HepG2 (cell line): ENCODE data around the gene HSPA1L. TPM values are rescaled to one million over a fixed set of nuclear protein-coding genes. Genes with fewer than 3 reads are reported as not detected.

ENCODE experiments used
- CCDC6 ChIP-seq: sonication (generic); formaldehyde crosslinking; IDR thresholded peaks from 2 replicates; pipeline ENCODE4 v1.8.1; 2022; ENCODE audit warnings: mild to moderate bottlenecking, missing genetic modification reagents, moderate library complexity
- EP300 ChIP-seq, 3 experiments: sonication (generic) in 1 of 3; formaldehyde crosslinking in 1 of 3; IDR thresholded peaks; 2 replicates each; pipeline versions ENCODE4 v1.5.1 to v1.6.1; 2011 to 2020; ENCODE audit warnings: low read depth in 2 of 3, low read length in 2 of 3, borderline replicate concordance in 1 of 3, improper control_type of control experiment in 1 of 3, mild to moderate bottlenecking in 1 of 3, missing genetic modification reagents in 1 of 3, moderate library complexity in 1 of 3
- KLF15 ChIP-seq: sonication (generic); formaldehyde crosslinking; IDR thresholded peaks from 2 replicates; pipeline ENCODE4 v1.8.1; 2023; ENCODE audit warnings: borderline replicate concordance, mild to moderate bottlenecking, inconsistent platforms, missing genetic modification reagents, mixed read lengths
- MED8 ChIP-seq: sonication (generic); formaldehyde crosslinking; IDR thresholded peaks from 2 replicates; pipeline ENCODE4 v1.8.1; 2023; ENCODE audit warnings: mild to moderate bottlenecking, missing genetic modification reagents; ENCODE audit not compliant: insufficient replicate concordance
- MZF1 ChIP-seq: sonication (generic); formaldehyde crosslinking; IDR thresholded peaks from 2 replicates; pipeline ENCODE4 v1.8.1; 2023; ENCODE audit warnings: mild to moderate bottlenecking, missing genetic modification reagents, borderline replicate concordance
- PPARG ChIP-seq: conservative IDR thresholded peaks from 2 replicates; pipeline ENCODE4 v1.6.1; 2016; ENCODE audit warnings: missing biosample characterization, missing genetic modification reagents
- ZBTB33 ChIP-seq: sonication (generic); formaldehyde crosslinking; IDR thresholded peaks from 2 replicates; pipeline ENCODE4 v1.4.0; 2020; ENCODE audit warnings: missing genetic modification reagents
- ZNF407 ChIP-seq: sonication (generic); formaldehyde crosslinking; IDR thresholded peaks from one replicate; pipeline ENCODE4 v1.5.1; 2020; ENCODE audit warnings: mild to moderate bottlenecking, missing genetic modification reagents; ENCODE audit errors: not compliant biosample characterization
- ZNF564 ChIP-seq: sonication (generic); formaldehyde crosslinking; IDR thresholded peaks from 2 replicates; pipeline ENCODE4 v1.8.1; 2023; ENCODE audit warnings: mild to moderate bottlenecking, missing genetic modification reagents
- ZSCAN21 ChIP-seq: sonication (generic); formaldehyde crosslinking; IDR thresholded peaks from 2 replicates; pipeline ENCODE4 v1.8.0; 2022; ENCODE audit warnings: mild to moderate bottlenecking, missing genetic modification reagents, moderate library complexity, borderline replicate concordance
- polyA plus RNA-seq, 8 experiments: library from polyadenylated mRNA; depleted of rRNA in 3 of 8; stranded (reverse) in 7 of 8; unstranded in 1 of 8; fragments of >200 nt; fragmentation: Illumina TruSeq in 4 of 8; extraction: Trizol in 4 of 8; gene quantifications; 2 replicates each; pipeline versions ENCODE4 v1.2.1 to v1.2.3, GENCODE V29; 2011 to 2016; ENCODE audit warnings: low read depth in 4 of 8, missing spikeins in 1 of 8, mixed read lengths in 1 of 8; ENCODE audit not compliant: insufficient read depth in 1 of 8
- total RNA-seq, 5 experiments: library from RNA; depleted of rRNA; stranded (reverse); fragments of >200 nt; fragmentation: Illumina TruSeq; extraction: Trizol; gene quantifications; 2 replicates each; pipeline ENCODE4 v1.2.3, GENCODE V29; 2016; ENCODE audit warnings: low read depth in 1 of 5
- TF ChIP-seq, protein P1 (sequence below): sonication (generic); formaldehyde crosslinking; IDR thresholded peaks from 2 replicates; pipeline ENCODE4 v1.4.0; 2020; ENCODE audit warnings: missing genetic modification reagents, borderline replicate concordance
- TF ChIP-seq, protein P2 (sequence below): IDR thresholded peaks from 2 replicates; pipeline ENCODE4 v1.6.1; 2016
- TF ChIP-seq, protein P3 (sequence below): sonication (generic); formaldehyde crosslinking; IDR thresholded peaks from 2 replicates; pipeline ENCODE4; 2020; ENCODE audit warnings: missing genetic modification reagents, mild to moderate bottlenecking, borderline replicate concordance

Gene HSPA1L
- total and polyA plus RNA-seq, 2 of the 13 experiments (the other 11 are each of a cell fraction or from before 2014, with no cell fraction given) = 0.55 to 1.0 TPM

GRCh38 chr6:31778193-31778592 is 36.9 kb downstream of the HSPA1L start (continued):
- no peak for TF ChIP-seq CCDC6 (CRISPR knock-in tag)
- TF ChIP-seq ZSCAN21 (CRISPR knock-in tag) = no peak
- TF ChIP-seq, protein P1, sequence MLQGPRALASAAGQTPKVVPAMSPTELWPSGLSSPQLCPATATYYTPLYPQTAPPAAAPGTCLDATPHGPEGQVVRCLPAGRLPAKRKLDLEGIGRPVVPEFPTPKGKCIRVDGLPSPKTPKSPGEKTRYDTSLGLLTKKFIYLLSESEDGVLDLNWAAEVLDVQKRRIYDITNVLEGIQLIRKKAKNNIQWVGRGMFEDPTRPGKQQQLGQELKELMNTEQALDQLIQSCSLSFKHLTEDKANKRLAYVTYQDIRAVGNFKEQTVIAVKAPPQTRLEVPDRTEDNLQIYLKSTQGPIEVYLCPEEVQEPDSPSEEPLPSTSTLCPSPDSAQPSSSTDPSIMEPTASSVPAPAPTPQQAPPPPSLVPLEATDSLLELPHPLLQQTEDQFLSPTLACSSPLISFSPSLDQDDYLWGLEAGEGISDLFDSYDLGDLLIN (CRISPR knock-in tag) = no peak
- TF ChIP-seq ZNF564 (CRISPR knock-in tag) = no peak
- no peak for TF ChIP-seq KLF15 (CRISPR knock-in tag)
- TF ChIP-seq ZNF407 (CRISPR knock-in tag) = no peak
- TF ChIP-seq ZBTB33 = peak; percentile 74
- no peak for TF ChIP-seq EP300 (IDR thresholded peaks at IDR 0.05; ENCODE audit: low read depth in 2 of 2, low read length in 2 of 2)
- no peak for TF ChIP-seq EP300 (CRISPR knock-in tag; IDR thresholded peaks at IDR 0.05; ENCODE audit: borderline replicate concordance)
- no peak for TF ChIP-seq MZF1 (CRISPR knock-in tag)
- TF ChIP-seq, protein P2, sequence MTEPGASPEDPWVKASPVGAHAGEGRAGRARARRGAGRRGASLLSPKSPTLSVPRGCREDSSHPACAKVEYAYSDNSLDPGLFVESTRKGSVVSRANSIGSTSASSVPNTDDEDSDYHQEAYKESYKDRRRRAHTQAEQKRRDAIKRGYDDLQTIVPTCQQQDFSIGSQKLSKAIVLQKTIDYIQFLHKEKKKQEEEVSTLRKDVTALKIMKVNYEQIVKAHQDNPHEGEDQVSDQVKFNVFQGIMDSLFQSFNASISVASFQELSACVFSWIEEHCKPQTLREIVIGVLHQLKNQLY (CRISPR knock-in tag) = no peak
- no peak for TF ChIP-seq PPARG (CRISPR knock-in tag)
- no peak for TF ChIP-seq MED8 (CRISPR knock-in tag)
- TF ChIP-seq, protein P3, sequence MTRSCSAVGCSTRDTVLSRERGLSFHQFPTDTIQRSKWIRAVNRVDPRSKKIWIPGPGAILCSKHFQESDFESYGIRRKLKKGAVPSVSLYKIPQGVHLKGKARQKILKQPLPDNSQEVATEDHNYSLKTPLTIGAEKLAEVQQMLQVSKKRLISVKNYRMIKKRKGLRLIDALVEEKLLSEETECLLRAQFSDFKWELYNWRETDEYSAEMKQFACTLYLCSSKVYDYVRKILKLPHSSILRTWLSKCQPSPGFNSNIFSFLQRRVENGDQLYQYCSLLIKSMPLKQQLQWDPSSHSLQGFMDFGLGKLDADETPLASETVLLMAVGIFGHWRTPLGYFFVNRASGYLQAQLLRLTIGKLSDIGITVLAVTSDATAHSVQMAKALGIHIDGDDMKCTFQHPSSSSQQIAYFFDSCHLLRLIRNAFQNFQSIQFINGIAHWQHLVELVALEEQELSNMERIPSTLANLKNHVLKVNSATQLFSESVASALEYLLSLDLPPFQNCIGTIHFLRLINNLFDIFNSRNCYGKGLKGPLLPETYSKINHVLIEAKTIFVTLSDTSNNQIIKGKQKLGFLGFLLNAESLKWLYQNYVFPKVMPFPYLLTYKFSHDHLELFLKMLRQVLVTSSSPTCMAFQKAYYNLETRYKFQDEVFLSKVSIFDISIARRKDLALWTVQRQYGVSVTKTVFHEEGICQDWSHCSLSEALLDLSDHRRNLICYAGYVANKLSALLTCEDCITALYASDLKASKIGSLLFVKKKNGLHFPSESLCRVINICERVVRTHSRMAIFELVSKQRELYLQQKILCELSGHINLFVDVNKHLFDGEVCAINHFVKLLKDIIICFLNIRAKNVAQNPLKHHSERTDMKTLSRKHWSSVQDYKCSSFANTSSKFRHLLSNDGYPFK = no peak
